HG02973 (cell line): ENCODE measurements around the gene ZNF845.
"Not testable (repeated sequence)": the region's sequence is repeated elsewhere in the genome, so short reads cannot be mapped to it uniquely, and the experiment has no call there.

ENCODE experiments used
- ATAC-seq: cut with Tn5 transposase; IDR thresholded peaks from one replicate; pipeline ENCODE4 v1.9.1; 2021; ENCODE audit warnings: moderate library complexity; ENCODE audit not compliant: unreplicated experiment

Gene ZNF845

GRCh38 chr19:53374743-53375142 is 41.2 kb downstream of the ZNF845 start:
- no peak for ATAC-seq

- ATAC-seq = no peak
Measured at GRCh38 chr19:53381376-53381775, 47.8 kb downstream of the ZNF845 start.

GRCh38 chr19:53388168-53388567 is 54.6 kb downstream of the ZNF845 start:
- no peak for ATAC-seq

GRCh38 chr19:53388904-53389303 is 55.4 kb downstream of the ZNF845 start:
- ATAC-seq = no peak

GRCh38 chr19:53389571-53389970 is 56.0 kb downstream of the ZNF845 start:
- ATAC-seq = no peak

GRCh38 chr19:53389978-53390377 is 56.4 kb downstream of the ZNF845 start:
- ATAC-seq = no peak

- no peak for ATAC-seq
Measured at GRCh38 chr19:53394522-53394973, 61.0 kb downstream of the ZNF845 start.

- ATAC-seq = peak; percentile 91
Measured at GRCh38 chr19:53394974-53395839, 61.7 kb downstream of the ZNF845 start, which contains the start of gene ZNF765. Gene ZNF765, plus strand, starts transcription at chr19:53395149. Its CDS starts 2,867 bp downstream, at chr19:53398016.

- ATAC-seq = not testable (repeated sequence)
Measured at GRCh38 chr19:53395840-53396524, 62.4 kb downstream of the ZNF845 start.

GRCh38 chr19:53396525-53396868 is 62.9 kb downstream of the ZNF845 start:
- ATAC-seq = no peak

GRCh38 chr19:53397918-53398317 is 64.4 kb downstream of the ZNF845 start:
- ATAC-seq = not testable (repeated sequence)
